GM12801 (cell line): ENCODE results near the gene GPR22.

Experiments
- CTCF ChIP-seq: IDR thresholded peaks from one replicate; pipeline ENCODE4 v1.5.1; 2011; ENCODE audit warnings: control low read depth; ENCODE audit not compliant: insufficient read length; ENCODE audit errors: extremely low read depth

Gene GPR22

GRCh38 chr7:107479303-107479702 lies 9.4 kb downstream of the GPR22 start:
- no peak for TF ChIP-seq CTCF

- TF ChIP-seq CTCF = no peak
These were observed 11.1 kb downstream of the GPR22 start for GRCh38 chr7:107480932-107481331.

- no peak for TF ChIP-seq CTCF
These were observed 12.7 kb downstream of the GPR22 start for GRCh38 chr7:107482571-107482970.

- no peak for TF ChIP-seq CTCF
These were observed 16.2 kb downstream of the GPR22 start for GRCh38 chr7:107486041-107486440.

GRCh38 chr7:107492875-107493274 lies 23.0 kb downstream of the GPR22 start:
- TF ChIP-seq CTCF = no peak

GRCh38 chr7:107494315-107494751 lies 24.5 kb downstream of the GPR22 start:
- no peak for TF ChIP-seq CTCF

GRCh38 chr7:107494884-107495283 lies 25.0 kb downstream of the GPR22 start:
- no peak for TF ChIP-seq CTCF

- TF ChIP-seq CTCF = no peak
These were observed 25.7 kb downstream of the GPR22 start for GRCh38 chr7:107495516-107495915.
